COLO829 (cell line): Measurements from ENCODE around the gene PGM2.

Experiments
- DNase-seq: peaks from one replicate; pipeline ENCODE4 v3.0.0; 2012; ENCODE audit warnings: low spot score

Gene PGM2

DNA sequence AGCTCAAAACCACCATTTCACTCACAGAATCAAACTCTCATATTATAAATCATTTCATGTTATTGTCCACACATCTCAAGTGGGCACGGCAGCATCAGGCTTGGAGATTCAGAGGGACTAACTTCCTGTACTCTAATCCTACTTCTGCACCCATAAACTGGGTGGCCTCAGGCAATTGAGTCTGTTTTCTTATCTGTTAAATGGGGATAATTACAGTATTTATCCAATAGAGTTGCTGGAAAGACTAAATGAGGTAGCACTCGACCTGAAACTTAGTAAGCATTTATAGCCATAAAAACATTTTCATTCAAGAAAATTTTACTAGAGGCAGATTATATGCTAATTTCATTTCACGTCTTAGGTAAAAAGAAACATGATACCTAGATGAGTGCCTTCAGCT, 77.4 kb downstream of the PGM2 start:
- DNase-seq, result no peak

DNA sequence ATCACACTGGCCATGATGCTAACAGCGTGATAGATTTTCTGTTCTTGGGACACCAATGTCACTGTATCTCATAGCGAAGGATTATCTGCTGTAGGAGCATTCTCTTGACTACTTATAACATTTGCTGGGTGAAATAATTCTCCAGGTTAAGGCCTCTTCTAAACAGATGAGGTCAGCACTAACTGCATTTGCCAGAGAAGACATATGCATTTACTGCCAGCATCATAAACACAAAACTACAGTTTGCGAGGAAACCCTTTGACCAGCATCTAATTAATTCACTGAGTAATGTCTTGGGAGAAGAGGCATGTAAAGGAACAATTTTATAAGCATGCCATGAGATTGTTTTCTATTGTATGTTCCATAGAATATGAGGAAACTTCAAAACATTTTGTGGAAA, 78.3 kb downstream of the PGM2 start:
- DNase-seq, result no peak

DNA sequence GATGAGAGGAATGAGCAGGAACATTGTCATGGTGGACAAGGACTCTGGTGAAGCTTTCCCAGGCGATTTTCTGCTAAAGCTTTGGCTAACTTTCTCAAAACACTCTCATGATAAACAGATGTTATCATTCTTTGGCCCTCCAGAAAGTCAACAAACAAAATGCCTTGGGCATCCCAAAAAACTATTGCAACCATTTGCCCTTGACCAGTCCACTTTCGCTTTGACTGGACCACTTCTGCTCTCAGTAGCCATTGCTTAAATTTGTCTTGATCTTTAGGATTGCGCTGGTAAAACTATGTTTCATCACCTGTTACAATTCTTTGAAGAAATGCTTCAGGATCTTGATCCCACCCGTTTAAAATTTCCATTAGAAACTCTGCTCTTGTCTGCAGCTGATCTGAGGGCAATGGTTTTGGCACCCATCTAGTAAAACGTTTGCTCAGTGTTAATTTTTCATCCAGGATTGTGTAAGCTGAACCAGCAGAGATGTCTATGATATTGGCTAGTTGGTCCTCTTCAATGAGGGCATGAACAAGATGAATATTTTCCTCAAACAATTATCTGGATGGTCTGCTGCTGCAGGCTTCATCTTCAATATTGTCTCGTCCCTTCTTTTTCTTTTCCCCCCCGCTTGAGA, 79.2 kb downstream of the PGM2 start:
- no peak for DNase-seq

DNA sequence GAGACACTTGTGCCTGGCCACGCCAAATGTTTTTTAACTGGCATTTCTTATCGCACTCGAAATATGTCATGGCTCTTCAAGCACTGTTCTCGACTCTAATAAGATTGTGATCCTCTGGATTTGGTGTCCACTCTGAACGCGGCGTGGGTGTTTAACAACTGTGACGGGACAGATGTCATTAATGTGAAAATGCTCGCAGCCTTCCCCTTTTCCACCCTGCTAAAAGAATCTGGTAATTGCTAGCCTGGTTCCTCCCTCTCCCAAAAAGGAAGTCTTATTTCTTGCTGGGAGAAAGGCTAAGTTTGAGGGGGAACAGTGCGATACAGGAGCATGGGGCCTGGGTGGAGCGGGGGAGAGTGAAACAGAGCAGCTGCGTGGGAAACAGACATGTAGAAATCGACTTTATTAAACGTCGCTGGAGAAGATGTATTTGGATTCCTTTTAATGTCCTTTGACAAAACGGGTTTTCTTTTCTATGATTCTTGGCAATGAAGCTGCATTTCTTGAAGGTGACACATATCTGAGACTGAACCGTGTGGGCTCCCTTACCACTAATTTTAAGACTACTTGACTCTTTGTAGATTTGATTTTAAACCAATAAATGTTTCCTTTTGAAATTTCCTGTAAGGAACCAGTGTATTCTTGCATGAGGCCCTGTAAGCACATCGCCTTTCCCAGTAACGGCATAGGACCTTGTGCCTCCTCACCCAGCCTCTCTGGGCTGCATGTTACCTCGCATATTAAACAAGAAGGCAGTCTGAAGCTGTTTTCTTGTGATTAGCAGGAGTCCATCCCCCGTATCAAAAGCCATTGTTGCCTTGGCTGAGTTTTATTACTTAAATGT, 82.2 kb downstream of the PGM2 start:
- DNase-seq, result peak; percentile 16

DNA sequence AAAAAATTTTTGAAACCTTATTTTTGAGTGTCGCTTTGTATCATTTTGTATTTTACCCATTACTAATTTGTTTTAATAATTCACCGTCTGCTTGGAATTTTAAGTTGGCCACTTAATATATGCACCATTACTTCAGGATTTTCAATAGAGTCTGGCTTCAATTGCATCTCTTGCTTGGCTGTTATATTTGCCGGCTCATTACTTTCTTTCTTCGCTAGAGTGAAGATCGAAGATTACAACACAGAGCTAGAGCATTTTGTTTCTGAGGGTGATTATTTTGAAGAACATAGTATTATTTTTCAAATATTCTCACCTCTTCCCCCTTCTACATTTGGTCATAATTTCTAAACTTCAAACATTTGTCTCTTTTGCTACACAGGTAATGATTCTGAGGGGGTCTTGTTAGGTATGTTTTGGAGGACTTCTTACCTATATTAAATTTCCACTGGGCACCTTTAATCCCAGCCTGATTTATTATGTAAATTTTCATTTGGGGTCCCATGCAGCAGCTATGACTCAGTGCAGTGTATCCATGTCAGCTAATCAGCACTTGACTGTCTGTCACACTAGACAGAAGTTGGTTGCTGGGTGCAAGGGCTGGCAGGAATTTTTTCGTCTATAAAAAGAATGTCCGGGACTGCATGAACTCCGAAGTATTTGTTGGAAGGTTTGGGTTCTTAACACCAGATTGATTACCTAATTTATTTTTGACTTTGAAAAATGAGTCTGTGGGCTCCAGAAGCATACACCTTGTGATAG, 83.0 kb downstream of the PGM2 start:
- DNase-seq, result no peak

DNA sequence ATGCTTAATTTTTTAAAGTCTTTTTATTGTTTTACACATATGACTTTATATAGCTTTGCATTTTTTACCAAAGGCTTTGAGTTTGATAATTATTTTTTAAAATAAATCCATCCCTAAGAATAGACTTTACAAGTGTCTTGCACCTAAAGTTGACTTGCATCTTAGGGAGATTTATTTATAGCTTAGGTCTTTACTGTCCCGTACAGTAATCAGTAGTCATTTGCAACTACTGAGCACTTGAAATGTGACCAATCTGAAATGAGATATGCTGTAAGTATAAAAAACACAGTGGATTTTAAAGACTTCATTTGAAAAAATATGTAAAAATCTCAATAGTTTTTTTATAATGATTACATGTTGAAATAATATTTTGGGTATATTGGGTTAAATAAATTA, 83.6 kb downstream of the PGM2 start:
- DNase-seq, result no peak
